ENCODE measurements around the gene USP49.

Gene USP49

GRCh38 chr6:41874741-41875140, 20.4 kb downstream of the USP49 start:
- DNase-seq (ENCODE audit: low spot score): no peak

DNA sequence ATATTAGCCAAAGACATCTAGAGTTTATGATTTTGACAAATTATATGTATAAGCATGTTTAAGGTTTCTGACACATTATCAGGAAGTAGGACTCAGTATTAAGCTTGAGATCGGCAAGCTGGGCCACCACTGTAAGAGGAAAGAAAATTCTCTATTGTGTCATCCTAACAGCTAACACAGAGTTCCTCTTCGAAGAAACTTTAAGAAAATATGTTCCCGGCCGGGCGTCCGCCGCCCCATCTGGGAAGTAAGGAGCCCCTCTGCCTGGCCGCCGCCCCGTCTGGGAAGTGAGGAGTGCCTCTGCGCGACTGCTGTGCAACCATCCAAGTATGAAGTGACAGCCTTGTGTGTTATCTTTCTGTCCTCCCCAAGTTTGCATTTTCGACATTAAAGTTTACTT, 23.0 kb downstream of the USP49 start:
- no peak for DNase-seq (ENCODE audit: low spot score)

DNA sequence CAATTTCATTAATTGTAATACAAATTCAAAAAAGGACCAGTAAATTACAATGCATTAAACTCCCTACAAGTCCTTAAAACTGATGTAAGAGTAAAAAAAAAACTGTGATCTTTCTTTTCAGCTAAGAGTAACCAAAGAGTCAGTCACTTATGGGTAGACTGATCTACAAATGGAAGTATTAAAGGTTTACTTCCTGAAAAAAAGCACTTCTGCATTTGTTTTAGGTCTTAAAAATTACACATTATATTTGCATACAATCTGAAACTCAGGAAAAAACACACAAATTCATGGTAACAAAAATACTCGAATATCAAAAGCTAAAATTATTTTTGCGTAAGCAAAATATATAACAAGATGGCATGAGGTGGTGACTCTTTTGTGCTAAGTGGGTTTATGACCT, 23.5 kb downstream of the USP49 start:
- no peak for DNase-seq (ENCODE audit: low spot score)

DNA sequence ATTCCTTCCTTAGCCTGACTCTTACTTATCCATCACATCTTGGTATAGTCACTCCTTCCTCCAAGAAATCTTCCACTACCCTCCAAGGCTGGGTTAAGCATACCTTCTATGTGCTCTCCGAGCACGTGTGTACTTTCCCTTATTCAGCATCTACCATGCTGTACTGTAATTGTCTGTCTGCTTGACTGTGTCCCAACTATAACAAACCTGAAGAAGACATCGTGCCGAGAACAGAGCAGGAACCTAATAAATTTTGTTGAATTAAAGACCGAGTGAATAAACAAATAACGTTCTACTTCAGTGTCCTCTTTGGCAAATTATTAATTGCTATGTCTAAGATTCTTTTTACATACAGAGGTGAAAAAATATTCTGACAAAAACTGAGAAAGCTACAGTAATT, 35.8 kb downstream of the USP49 start:
- no peak for DNase-seq (ENCODE audit: low spot score)

- no peak for DNase-seq (ENCODE audit: low spot score)
Observed at GRCh38 chr6:41858703-41859102, 36.5 kb downstream of the USP49 start.

DNA sequence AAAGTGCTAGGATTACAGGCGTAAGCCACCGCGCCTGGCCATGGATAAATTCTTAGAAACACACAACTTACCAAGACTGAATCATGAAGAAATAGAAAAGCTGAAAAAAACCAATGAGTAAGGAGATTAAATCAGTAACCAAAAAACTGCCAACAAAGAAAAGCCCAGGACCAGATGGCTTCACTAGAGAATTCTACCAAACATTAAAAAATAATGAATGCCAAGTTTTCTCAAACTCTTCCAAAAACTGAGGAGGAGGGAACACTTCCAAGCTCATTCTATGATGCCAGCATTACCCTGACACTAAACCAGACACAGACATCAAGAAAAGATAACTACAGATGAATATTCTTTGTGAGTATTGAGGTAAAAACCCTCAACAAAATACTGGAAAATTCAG, 44.3 kb downstream of the USP49 start:
- DNase-seq (ENCODE audit: low spot score): no peak

DNA sequence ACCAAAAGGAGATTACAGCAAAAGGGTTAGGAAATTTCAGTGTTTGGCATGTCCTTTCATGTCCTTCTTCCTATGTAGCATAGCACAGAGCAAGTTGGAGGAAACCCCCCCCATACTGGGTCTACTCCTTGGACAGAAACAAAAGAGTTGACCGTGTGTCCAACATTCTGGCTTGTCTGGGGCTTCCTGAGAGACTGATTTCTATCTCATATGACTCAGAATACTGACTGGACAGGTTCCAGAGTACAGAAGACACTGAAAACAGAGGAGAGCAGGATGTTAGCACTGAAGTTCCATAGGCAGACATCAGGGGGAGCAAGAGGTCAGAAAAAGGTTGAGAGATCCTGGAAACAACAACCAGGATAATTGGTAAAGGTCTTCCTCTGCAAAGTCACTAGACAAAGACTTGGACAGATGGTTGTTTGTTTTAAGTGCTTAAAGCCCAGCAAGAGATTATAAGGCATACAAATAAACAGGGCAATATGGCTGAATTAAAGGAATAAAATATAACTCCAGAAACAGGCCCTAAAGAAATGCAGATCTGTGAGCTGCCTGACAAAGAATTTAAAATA, 48.4 kb downstream of the USP49 start:
- peak; percentile 90 for DNase-seq (ENCODE audit: low spot score)

GRCh38 chr6:41843178-41843577, 52.0 kb downstream of the USP49 start:
- DNase-seq (ENCODE audit: low spot score): no peak

GRCh38 chr6:41840326-41840725, 54.8 kb downstream of the USP49 start:
- no peak for DNase-seq (ENCODE audit: low spot score)

DNA sequence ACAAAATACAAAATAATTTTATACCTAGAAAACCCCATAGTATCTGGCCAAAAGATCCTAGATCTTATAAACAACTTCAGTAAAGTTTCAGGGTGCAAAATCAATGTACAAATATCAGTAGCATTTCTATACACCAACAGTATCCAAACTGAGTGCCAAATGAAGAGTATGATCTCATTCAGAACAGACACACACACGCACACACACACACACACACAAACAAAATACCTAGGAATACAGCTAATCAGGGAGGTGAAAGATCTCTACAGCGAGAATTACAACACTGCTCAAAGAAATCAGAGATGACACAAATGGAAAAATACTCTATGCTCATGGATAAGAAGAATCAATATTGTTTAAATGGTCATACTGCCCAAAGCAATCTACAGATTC, 58.5 kb downstream of the USP49 start:
- no peak for DNase-seq (ENCODE audit: low spot score)

- no peak for DNase-seq (ENCODE audit: low spot score)
Observed at GRCh38 chr6:41836022-41836659, 59.0 kb downstream of the USP49 start.

DNA sequence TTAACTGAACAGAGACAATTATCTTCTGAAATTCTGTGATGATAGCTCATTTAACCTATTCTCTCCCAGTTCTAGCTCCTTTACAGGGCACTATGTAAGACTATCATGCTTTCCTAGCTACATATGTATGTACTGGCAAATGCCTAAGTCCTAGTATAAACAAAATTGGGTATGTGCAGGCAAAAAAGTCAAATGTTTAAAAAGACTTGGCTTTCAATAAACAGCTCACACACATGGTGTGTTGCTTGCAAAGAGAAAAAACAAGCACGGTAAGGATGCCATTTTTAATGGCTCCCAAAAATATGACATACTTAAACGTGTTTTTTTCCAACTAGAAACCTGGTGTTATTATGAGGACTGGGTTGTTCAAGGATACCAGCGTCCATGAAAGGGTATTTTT, 62.9 kb downstream of the USP49 start:
- no peak for DNase-seq (ENCODE audit: low spot score)

GRCh38 chr6:41826343-41827022, 68.7 kb downstream of the USP49 start:
- no peak for DNase-seq (ENCODE audit: low spot score)

GRCh38 chr6:41824571-41825569, 70.3 kb downstream of the USP49 start:
- DNase-seq (ENCODE audit: low spot score): no peak

GRCh38 chr6:41823178-41823577, 72.0 kb downstream of the USP49 start:
- no peak for DNase-seq (ENCODE audit: low spot score)

DNA sequence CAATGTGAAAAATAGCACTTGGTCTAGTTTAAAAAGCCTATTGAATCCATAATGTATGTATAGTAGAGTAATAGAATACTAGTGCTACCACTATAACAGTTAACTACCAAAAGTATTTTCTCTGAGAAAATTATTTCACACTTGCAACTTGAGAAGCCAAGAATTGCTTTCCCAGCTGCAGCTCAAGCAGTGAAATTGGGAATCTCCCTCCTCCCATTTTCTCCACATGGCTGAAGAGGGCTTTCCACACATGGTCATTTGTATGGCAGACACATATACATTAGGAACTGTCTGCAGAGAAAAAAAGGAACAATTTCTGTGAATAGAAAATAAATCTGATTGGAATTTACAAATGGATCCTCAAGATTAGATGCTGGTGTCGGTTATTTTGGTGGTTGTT, 73.2 kb downstream of the USP49 start:
- DNase-seq (ENCODE audit: low spot score): no peak

DNA sequence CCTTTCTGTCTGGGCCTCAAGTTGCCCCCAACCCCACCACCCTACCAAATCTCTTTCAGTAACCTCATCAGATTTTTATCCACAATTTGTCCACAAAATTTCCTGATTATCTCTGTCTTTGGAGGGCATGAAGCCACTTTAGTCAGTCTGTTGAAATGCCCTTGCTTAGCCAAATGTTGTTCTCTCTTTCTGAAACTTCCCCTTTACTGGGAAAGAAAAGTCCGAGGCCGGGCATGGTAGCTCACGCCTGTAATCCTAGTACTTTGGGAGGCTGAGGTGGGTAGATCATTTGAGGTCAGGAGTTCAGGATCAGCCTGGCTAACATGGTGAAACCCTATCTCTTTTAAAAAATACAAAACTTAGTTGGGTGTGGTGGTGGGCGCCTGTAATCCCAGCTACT, 73.9 kb downstream of the USP49 start:
- DNase-seq (ENCODE audit: low spot score): no peak

DNA sequence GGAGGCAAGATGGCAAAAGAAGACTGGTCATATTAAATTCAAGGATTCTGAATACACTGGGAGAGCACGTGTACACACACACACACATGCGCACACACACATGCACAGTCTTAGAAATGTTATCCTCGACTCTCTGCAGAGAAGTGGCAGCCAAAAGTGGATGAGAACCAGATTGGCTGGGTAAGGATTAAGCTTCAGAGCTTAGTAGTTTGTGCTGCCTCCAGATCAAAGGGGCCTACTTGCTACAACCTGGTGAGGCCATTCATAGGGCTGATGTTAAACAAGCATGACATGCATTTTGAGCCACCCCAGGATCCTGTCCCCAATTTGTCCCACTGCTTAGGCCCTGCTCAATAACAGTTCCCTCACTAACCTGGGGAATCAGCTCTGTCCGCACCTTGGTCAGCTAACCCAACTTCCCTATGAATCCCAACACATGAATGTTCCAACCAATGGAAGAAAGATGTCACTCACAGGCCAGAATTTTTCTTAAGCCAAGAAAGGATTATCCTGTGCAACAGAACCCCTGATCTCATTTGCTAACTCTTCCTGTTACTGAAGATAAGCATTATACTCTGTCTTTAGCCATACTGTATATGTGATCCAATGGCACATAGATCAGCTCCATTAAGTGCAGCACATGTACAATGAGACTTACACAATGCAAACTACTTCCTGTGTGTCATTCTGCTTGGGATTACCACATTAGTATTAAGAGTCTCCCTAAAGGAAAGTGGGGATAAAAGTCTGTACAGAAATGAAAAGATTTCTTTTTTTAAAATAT, 76.7 kb downstream of the USP49 start:
- no peak for DNase-seq (ENCODE audit: low spot score)

- no peak for DNase-seq (ENCODE audit: low spot score)
Observed at GRCh38 chr6:41815587-41815986, 79.6 kb downstream of the USP49 start.

DNA sequence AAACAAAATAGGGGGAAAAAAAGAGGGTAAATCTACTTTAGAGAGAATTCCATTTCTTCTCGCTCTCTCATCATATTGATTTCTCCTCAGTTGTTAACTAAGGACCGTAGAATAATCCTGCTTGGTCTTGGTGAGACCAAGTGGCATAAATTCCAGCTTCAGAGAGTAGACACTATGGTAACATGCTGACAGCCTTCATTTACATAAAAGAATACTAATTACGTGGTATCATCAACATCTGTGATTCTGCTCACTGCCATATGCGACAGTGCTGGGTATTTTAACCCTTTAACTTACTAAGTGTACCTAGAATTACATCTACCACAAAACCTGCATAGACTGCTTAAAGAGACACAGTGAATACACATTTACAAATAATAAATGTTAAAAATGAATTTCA, 80.5 kb downstream of the USP49 start:
- DNase-seq (ENCODE audit: low spot score): no peak

DNA sequence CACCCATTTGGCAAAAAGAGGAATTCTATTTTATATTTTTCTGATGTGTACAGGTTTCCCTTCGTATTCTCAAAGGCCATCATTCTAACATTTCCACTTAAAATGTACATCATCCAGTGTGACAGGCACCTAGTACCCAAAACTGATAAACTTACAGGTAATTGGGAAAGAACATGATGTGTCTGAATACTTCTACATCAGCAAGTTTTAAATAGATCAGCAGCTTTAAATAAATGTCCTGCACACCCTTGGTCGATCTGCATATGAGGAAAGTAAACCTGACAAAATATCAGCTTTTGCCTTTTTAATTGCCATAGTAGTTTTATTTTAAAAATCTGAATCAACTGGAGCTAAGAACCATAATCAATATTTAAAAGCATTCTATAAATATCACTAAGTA, 81.2 kb downstream of the USP49 start:
- no peak for DNase-seq (ENCODE audit: low spot score)

DNA sequence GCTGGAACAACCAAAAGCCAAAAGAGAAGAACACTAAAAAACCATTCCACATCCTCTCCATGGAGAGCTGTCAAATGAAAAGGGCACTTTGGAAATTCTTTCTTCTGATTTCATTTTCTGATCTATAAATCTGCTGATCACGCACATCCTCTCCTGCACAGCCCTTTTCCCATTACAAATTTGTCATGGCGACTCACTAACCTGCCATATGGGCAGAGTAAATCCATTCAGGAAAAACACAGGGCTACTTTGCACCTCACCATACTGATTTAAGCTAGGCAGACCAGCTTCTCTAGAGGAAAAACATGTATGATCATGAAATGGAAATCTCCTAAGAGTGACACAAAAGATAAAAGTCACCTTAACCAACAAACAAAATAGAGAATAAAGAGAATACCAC, 81.7 kb downstream of the USP49 start:
- no peak for DNase-seq (ENCODE audit: low spot score)

All from AG08395 (cell line).